Stimulated activated CD8-positive, alpha-beta memory T cell treated with anti-CD3 and anti-CD28 coated beads, Interleukin-4, amount 100 ng/mL, for 24 hours (primary cell): Measurements from ENCODE around the gene GLIPR1L1.

Experiments used
- DNase-seq: peaks from one replicate; pipeline ENCODE4 v3.0.0-alpha.2; 2020; ENCODE audit warnings: low read depth

The GLIPR1L1 gene

DNA sequence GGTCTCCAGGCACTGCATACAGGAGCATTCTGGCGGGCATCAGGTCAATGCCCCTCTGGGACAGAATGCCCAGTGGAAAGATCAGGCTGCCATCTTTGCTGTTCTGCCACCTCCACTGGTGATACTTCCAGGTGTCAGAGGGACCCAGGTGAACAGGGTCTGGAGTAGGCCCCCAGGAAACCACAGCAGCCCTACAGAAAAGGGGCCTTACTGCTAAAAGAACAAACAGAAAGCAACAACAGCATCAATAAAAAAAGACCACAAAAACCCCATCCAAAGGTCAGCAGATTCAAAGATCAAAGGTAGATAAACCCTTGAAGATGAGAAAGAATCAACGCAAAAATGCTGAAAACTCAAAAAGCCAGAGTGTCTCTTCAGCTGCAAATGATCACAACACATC is 15.9 kb downstream of the GLIPR1L1 start:
- no peak for DNase-seq

GRCh38 chr12:75354011-75354410 is 19.5 kb downstream of the GLIPR1L1 start:
- DNase-seq, result no peak

DNA sequence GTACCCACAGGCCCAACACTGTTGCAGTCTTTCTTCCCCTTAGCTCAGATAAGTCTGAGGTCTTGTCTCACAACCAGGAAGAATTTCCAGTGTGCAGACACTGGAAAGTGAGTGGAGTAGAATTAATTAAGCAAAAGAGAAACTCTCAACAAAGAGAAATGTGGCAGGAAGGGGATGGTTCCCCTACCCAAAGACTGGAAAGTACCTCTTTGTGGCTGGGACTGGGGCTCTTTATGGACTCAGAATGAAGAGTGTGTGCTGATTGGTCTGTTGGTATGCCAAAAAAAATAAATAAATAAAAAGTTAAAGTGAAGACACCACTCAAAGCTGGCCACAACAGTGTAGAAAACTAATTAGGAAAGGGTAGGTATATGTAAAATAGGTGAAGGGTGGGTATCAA is 26.4 kb downstream of the GLIPR1L1 start:
- no peak for DNase-seq

DNA sequence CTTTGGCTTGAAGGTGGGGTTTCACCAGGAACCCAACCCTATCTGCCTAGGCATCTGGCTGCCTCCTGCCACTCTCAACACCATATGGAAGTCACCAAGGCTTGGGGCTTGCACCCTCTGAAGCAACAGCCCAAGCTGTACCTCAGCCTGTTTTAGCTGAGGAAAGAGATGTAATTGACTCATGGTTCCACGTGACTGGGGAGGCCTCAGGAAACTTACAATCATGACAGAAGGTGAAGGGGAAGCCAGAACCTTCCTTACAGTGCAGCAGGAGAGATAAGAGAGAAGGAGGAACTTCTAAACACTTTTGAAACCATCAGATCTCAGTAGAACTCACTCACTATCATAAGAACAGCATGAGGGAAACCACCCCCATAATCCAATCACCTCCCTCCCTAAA is 26.9 kb downstream of the GLIPR1L1 start:
- no peak for DNase-seq

DNA sequence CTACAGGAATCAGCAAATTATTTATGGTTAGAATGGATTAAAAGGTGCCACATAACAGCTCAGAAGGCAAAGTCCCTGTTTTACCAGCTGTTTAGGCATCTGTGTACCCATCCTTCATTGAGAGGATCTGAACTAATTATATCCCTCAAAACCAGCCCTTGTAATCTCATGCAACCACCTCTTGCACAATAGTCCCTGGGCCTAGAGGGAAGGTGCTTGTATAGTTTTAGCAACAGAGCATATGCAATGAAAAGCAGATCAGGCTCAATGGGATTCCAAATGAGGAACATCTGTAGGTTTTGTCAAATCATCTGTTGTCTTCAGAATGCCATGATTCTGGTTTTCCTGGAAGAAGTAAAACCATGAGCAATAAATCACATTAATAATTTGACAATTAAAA is 30.4 kb downstream of the GLIPR1L1 start:
- no peak for DNase-seq

DNA sequence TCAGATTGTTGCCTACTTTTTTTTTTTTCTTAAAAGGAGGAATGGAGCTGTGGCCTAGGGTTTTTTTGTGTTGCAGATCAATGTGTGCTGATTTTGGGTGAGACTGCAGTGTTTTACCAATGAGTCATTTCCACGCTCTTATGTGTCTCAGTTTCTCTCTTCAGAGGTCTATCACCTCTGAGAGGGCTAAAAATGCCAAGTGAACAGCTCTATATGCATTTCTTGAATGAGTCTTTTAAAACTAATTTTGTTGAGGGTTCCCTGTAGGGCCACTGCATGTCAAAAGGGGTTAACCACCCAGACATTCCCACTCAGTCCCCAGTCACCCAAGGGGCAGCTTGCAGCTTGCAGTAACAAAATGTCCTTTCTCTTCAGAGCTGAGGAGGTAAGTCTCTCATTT is 32.2 kb downstream of the GLIPR1L1 start:
- DNase-seq, result no peak

DNA sequence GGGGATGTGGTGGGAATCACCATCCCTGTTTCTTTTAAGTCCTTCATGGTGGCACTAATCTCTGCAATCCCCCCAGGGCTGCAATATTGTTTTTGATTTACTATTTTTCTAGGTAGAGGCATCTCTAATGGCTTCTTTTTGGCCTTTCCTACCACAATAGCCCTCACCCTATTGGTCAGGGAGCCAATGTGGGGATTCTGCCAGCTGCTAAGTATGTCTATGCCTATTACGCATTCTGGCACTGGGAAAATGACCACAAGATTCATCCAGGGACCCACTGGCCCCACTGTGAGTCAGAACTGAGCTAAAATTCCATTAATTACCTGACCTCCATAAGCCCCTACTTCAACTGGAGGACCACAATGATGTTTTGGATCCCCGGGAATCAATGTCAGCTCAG is 40.5 kb downstream of the GLIPR1L1 start:
- no peak for DNase-seq

DNA sequence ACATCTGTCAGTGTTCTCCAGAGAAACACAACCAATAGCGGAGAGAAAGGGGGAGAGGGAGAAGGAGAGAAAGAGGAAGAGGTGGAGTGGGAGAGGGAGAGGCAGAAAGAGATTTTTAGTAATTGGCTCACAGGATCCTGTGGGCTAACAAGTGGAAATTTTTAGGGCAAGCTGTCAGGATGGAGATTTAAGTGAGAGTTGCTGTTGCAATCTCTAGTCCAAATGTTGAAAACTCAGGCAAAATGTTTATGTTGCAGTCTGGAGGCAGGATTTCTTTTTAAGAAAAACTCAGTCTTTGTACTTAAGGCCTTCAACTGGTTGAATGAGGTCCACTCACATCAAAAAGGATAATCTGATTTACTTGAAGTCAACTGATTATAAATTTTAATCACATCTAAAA is 43.9 kb downstream of the GLIPR1L1 start:
- no peak for DNase-seq

GRCh38 chr12:75389061-75389460 is 54.6 kb downstream of the GLIPR1L1 start:
- no peak for DNase-seq

GRCh38 chr12:75389706-75390105 is 55.2 kb downstream of the GLIPR1L1 start:
- DNase-seq, result no peak

- DNase-seq, result no peak
These were observed 55.9 kb downstream of the GLIPR1L1 start for GRCh38 chr12:75390156-75390898.

GRCh38 chr12:75390899-75391538 is 56.5 kb downstream of the GLIPR1L1 start, which contains the start of gene GLIPR1L2:
Gene GLIPR1L2, plus strand, starts transcription at chr12:75391089. Its CDS starts 28 bp downstream, at chr12:75391117.
- DNase-seq, result peak; percentile 84

GRCh38 chr12:75404231-75404630 is 69.8 kb downstream of the GLIPR1L1 start:
- DNase-seq, result no peak

DNA sequence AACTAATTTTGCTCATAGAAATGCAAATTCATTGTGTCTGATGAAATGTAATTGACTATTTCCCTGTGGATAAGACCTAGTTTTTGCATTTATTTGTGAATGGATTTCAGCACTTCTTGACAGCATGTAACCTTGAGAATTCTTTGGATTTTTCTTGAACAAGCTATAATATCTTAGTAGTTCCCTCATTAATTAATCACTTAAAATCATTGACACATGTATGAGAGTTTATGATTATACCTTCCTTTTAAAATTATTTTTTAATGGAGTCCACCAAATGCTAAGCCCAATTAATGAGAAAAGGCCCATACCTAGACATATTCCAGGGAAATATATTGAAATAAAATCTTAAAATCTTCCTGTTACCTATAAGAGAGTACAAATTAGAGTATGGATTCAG is 73.2 kb downstream of the GLIPR1L1 start:
- no peak for DNase-seq

- no peak for DNase-seq
These were observed 75.4 kb downstream of the GLIPR1L1 start for GRCh38 chr12:75409830-75410229.

DNA sequence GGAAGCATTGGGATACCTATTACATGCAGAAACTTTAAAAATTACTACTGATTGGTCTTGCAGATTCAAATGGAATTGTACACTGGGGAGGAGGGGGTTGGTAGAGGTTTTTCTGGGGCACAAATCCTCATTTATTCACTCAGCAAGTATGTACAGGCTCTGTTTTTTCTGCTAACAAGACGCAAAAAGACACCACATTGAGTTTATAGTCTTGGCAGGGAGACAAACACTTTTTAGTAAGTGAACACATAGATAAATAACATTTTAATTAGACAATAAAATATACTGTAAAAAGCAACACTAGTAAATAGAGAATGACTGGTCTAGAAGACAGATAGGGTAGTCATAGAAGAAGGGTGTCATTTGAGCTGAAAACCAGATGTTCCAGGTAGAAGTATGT is 80.2 kb downstream of the GLIPR1L1 start:
- DNase-seq, result no peak

DNA sequence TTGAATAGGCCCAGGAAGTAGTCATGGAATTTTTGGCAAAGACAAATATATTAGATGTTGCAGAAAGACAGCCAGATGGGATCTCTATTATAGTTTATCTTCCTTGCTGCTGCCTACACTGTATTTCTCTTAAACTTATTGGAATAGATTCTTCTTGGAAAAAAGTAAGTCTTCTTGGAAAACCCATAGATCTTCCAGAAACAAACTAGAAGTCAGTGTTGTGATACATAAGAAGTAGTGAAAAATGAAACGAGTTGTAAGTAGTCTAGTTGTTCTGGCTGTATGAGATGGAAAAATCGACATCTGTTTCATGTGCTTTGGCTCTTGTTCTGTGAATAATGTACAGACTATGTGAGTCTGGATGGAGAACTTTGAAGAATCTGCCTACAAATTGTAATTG is 85.4 kb downstream of the GLIPR1L1 start:
- DNase-seq, result no peak
